Glutamatergic neuron (in vitro differentiated cells): ENCODE measurements around the gene PTPRM. TPM values are rescaled to one million over a fixed set of nuclear protein-coding genes. Genes with fewer than 3 reads are reported as not detected.

Source experiments
- DNase-seq: peaks from one replicate; pipeline ENCODE4 v3.0.0; 2022
- H3K27ac Mint-ChIP-seq: one replicate; pipeline ENCODE4 v1.8.0; 2020; ENCODE audit warnings: mild to moderate bottlenecking, mixed read lengths, inconsistent platforms; ENCODE audit not compliant: unreplicated experiment
- H3K27me3 Mint-ChIP-seq: one replicate; pipeline ENCODE4 v1.8.0; 2020; ENCODE audit warnings: mild to moderate bottlenecking, moderate library complexity, mixed read lengths, inconsistent platforms; ENCODE audit not compliant: unreplicated experiment
- H3K36me3 Mint-ChIP-seq: one replicate; pipeline ENCODE4 v1.8.0; 2020; ENCODE audit warnings: mild to moderate bottlenecking, mixed read lengths, inconsistent platforms; ENCODE audit not compliant: unreplicated experiment
- H3K4me1 Mint-ChIP-seq: one replicate; pipeline ENCODE4 v1.8.0; 2020; ENCODE audit warnings: mild to moderate bottlenecking, low read depth, mixed read lengths, inconsistent platforms; ENCODE audit not compliant: unreplicated experiment
- H3K4me3 Mint-ChIP-seq: one replicate; pipeline ENCODE4 v1.8.0; 2020; ENCODE audit warnings: mild to moderate bottlenecking, mixed read lengths, inconsistent platforms; ENCODE audit not compliant: unreplicated experiment
- H3K9me3 Mint-ChIP-seq: one replicate; pipeline ENCODE4 v1.8.0; 2020; ENCODE audit warnings: mild to moderate bottlenecking, moderate library complexity, mixed read lengths, inconsistent platforms; ENCODE audit not compliant: unreplicated experiment
- total RNA-seq: library from RNA; stranded (reverse); fragmentation: NEBNext Ultra II Directional; extraction: Animal tissue kit (Norgen Biotek cat#: 25700); gene quantifications from one replicate; pipeline ENCODE4 v1.2.1, GENCODE V29; 2021; ENCODE audit not compliant: unreplicated experiment
- TF ChIP-seq, protein P1 (sequence below): fragments of 200-600 bp; sonication (generic); IDR thresholded peaks from one replicate; pipeline ENCODE4 v1.5.0; 2021; ENCODE audit not compliant: partially characterized antibody, unreplicated experiment

The PTPRM gene
- total RNA-seq, 1 donor from 2014 or later: 23.9 TPM

GRCh38 chr18:8326763-8327394, 759.8 kb downstream of the PTPRM start:
- TF ChIP-seq, protein P1, sequence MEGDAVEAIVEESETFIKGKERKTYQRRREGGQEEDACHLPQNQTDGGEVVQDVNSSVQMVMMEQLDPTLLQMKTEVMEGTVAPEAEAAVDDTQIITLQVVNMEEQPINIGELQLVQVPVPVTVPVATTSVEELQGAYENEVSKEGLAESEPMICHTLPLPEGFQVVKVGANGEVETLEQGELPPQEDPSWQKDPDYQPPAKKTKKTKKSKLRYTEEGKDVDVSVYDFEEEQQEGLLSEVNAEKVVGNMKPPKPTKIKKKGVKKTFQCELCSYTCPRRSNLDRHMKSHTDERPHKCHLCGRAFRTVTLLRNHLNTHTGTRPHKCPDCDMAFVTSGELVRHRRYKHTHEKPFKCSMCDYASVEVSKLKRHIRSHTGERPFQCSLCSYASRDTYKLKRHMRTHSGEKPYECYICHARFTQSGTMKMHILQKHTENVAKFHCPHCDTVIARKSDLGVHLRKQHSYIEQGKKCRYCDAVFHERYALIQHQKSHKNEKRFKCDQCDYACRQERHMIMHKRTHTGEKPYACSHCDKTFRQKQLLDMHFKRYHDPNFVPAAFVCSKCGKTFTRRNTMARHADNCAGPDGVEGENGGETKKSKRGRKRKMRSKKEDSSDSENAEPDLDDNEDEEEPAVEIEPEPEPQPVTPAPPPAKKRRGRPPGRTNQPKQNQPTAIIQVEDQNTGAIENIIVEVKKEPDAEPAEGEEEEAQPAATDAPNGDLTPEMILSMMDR: no peak
- Mint-ChIP-seq H3K4me1 (peaks cover 10% of the 10 kb centered on the region), H3K4me3 (no peak overlapping the region), H3K27ac (no peak overlapping the region), H3K9me3 (no peaks in the 10 kb centered on the region), H3K27me3 (peaks cover 9% of the 10 kb centered on the region), H3K36me3 (no peaks in the 10 kb centered on the region)
- DNase-seq: no peak

DNA sequence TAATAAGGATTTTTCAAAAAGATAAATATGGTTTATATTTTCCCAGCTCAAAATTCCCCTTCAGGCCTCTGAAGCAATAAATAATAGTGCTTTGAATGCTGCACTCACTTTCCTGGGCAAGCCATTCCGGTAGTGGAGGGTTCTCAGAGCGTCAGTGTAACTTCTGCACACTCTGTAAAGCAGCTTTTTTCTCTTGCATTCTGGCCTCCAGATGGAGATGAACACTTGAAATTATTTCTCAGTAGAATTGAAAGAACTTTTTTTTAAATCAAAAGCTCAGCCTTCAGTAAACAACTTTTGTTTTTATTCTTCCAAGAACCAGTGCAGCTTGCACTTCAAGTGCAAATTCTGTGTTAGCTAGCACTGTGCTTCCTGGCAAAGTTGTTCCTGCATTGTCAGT, 761.0 kb downstream of the PTPRM start:
- TF ChIP-seq, protein P1: no peak
- DNase-seq: no peak
- Mint-ChIP-seq H3K27me3 (peaks cover 9% of the 10 kb centered on the region), H3K4me1 (peaks cover 6% of the 10 kb centered on the region), H3K36me3 (no peaks in the 10 kb centered on the region), H3K9me3 (no peaks in the 10 kb centered on the region), H3K4me3 (no peak overlapping the region), H3K27ac (no peak overlapping the region)

- no peak for DNase-seq
- TF ChIP-seq, protein P1: no peak
- H3K27me3 Mint-ChIP-seq: peaks cover 9% of the 10 kb centered on the region
- no peak overlapping the region for H3K27ac Mint-ChIP-seq
- no peaks in the 10 kb centered on the region for H3K9me3 Mint-ChIP-seq
- H3K36me3 Mint-ChIP-seq: no peaks in the 10 kb centered on the region
- H3K4me1 Mint-ChIP-seq: peaks cover 6% of the 10 kb centered on the region
- no peak overlapping the region for H3K4me3 Mint-ChIP-seq
Observed at GRCh38 chr18:8329186-8329771, 762.2 kb downstream of the PTPRM start.

DNA sequence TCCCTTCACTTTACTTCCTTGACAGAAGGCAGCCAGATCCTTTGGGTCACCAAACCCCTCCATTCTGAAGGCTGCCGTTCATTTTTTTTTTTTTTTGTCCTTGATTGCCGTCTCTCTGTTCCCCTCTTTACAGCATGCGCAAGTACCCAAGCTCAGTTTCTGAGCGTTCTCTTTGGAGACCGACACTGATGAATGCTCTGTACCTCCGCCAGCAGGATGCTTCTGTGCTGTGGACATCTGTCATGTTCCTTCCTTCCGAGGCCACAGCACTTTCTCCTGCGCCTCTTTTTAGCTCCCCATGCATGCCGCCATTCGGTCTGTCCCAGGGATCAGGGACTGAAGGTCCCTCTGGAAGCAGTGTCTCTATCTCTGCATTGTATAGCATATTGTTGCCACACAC, 763.5 kb downstream of the PTPRM start:
- Mint-ChIP-seq H3K27ac (peak overlapping the region; percentile 66), H3K27me3 (peaks cover 9% of the 10 kb centered on the region), H3K4me1 (peaks cover 6% of the 10 kb centered on the region), H3K9me3 (no peaks in the 10 kb centered on the region), H3K36me3 (no peaks in the 10 kb centered on the region), H3K4me3 (peak overlapping the region; percentile 18)
- DNase-seq: peak; percentile 30
- TF ChIP-seq, protein P1: no peak

DNA sequence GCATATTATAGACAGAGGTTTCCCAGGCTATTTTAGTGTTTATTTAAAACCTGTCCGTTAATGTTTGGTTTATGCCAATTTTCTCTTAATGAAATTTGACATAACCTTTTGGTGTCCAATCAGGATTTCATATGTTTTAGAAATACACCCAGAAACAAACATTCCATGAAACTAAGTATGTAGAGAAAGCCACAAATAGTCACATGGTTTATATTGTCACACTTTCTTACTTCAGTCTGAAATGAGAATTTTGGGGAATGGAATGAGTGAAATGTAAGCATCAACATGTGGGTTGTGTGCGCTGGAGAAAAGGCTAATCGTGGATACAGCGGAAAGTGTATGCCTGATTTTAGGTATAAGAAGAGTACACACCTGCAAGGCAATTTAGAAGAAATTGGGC, 765.2 kb downstream of the PTPRM start:
- H3K4me3 Mint-ChIP-seq: no peak overlapping the region
- H3K9me3 Mint-ChIP-seq: no peaks in the 10 kb centered on the region
- no peak for DNase-seq
- no peaks in the 10 kb centered on the region for H3K36me3 Mint-ChIP-seq
- H3K27me3 Mint-ChIP-seq: peaks cover 6% of the 10 kb centered on the region
- TF ChIP-seq, protein P1: no peak
- H3K4me1 Mint-ChIP-seq: peaks cover 6% of the 10 kb centered on the region
- no peak overlapping the region for H3K27ac Mint-ChIP-seq
